ENCODE data around the gene FAM229A.
A peak's percentile ranks its signal among the peaks of the same experiment; 100 is the strongest.

FAM229A gene

DNA sequence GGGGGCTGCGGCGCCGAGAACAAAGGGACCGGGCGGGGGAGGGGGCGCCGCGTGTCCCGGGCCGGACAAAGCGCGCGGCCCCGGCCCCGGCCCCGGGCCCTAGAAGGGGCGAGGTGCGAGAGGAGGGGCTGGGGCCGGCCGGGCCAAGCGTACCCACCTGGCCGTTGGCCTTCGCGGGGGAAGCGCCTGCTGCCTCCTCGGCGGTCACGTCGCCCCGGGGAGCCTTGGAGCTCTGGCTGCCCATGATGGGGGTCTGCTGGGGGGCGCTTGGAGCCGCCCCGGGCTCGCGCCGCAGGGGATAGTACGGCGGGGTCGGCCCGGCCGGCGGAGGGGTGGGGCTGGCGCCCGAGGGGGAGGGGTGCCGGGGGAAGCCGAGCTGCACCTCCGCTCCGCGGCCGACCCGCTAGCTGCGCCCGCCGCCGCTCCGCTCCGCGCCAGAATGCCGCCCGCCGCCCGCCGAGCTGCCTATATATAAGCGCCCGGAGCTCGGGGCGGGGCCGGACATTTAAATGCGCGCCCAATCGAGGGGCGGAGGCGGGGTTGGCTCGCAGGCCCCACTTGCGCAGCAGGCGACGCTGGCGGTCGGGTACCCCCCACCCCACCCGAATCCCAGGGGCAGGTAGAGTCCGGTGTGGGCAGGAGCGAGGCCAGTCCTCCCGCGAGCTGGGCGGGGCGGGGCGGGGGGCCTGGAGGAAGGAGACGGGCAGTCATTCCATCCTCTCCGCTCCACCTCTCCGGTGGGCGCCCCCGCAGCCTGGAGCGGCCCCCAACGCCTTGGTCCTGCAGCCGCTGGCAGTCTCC is 26.3 kb downstream of the FAM229A start, which contains the start of gene MARCKSL1:
Gene MARCKSL1 (minus strand): TSS at position 444 of the 801 bp plus-strand sequence. CDS start 200 bp downstream, at position 244.
- intact Hi-C loops (cut with micrococcal nuclease): loop anchor here (1.0 kb wide), 1 partner anchor 36 kb away; no protein-coding TSS in a partner anchor
- Mint-ChIP-seq H3K4me3 (peak within 1 kb of the TSS; percentile 73), H3K9me3 (no peaks in the 10 kb centered on the region), H3K27me3 (peaks cover 5% of the 10 kb centered on the region), H3K36me3 (ENCODE audit: low read depth) (peaks cover 32% of the 10 kb centered on the region), H3K27ac (peak within 1 kb of the TSS; percentile 80), H3K4me1 (ENCODE audit: low read depth) (peaks cover 64% of the 10 kb centered on the region)

DNA sequence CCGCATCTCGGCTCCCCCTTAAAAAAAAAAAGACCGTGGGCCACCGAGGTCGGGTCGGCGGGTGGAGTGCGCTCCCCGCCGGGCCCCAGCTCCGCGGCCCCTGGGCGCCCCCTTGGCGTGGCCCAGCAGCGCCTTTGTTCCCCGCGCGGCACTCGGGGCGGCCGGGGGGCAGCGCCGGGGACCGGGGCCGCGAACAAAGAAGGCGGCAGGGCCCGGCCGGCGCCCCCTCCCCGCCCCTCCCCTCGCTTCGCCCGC is 26.8 kb downstream of the FAM229A start:
- intact Hi-C loops (cut with micrococcal nuclease): loop anchor here (1.0 kb wide), 1 partner anchor 37 kb away; no protein-coding TSS in a partner anchor
- peaks cover 5% of the 10 kb centered on the region for H3K27me3 Mint-ChIP-seq
- H3K4me1 Mint-ChIP-seq (ENCODE audit: low read depth): peaks cover 62% of the 10 kb centered on the region
- H3K9me3 Mint-ChIP-seq: no peaks in the 10 kb centered on the region
- no peak overlapping the region for H3K27ac Mint-ChIP-seq
- H3K4me3 Mint-ChIP-seq: peak overlapping the region; percentile 73
- peaks cover 37% of the 10 kb centered on the region for H3K36me3 Mint-ChIP-seq (ENCODE audit: low read depth)

DNA sequence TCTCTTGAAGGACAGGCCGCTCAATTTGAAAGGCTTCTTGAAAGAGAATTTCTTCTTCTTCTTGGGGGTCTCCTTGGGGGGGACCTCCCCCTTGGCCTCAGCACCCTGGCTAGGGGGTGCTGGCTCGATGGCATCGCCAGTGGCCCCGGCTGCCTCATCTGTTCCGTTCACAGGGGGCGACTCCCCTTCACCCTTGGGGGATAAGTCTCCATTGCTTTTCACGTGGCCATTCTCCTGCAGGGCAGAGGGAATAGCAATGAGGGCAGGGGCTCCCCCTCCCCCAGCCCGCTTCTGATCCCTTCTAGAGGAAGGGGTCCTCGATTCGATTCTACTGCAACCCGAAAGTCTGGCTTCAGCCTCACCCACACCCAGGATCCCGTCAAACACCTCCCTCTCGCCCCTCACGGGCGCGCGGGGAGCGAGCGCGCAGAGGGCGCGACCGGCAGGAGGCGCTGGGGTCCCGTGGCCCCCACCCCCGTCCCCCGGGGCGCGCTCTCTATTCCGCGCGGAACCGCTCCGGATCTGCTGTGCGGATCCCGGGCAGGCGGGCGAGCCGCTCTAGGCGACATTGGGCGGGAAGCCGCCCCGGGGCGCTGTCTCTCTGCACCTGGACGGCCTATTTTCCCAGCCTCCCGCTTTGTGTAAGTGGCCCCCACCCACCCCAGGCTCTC is 27.3 kb downstream of the FAM229A start:
- Mint-ChIP-seq H3K36me3 (ENCODE audit: low read depth) (peaks cover 42% of the 10 kb centered on the region), H3K27ac (peak overlapping the region; percentile 30), H3K4me1 (ENCODE audit: low read depth) (peaks cover 58% of the 10 kb centered on the region), H3K27me3 (peaks cover 5% of the 10 kb centered on the region), H3K9me3 (no peaks in the 10 kb centered on the region), H3K4me3 (peak overlapping the region; percentile 73)
- intact Hi-C loops (cut with micrococcal nuclease): loop anchor here (1.0 kb wide), 1 partner anchor 37 kb away; no protein-coding TSS in a partner anchor

GRCh38 chr1:32334274-32334861 is 27.9 kb downstream of the FAM229A start:
- intact Hi-C loops (cut with micrococcal nuclease): no loop called here
- peak overlapping the region; percentile 73 for H3K4me3 Mint-ChIP-seq
- peak overlapping the region; percentile 30 for H3K27ac Mint-ChIP-seq

GRCh38 chr1:32333251-32333963 is 28.9 kb downstream of the FAM229A start:
- Mint-ChIP-seq H3K9me3 (no peaks in the 10 kb centered on the region), H3K36me3 (ENCODE audit: low read depth) (peaks cover 58% of the 10 kb centered on the region), H3K4me3 (no peak overlapping the region), H3K27me3 (peaks cover 5% of the 10 kb centered on the region), H3K27ac (no peak overlapping the region), H3K4me1 (ENCODE audit: low read depth) (peaks cover 42% of the 10 kb centered on the region)
- intact Hi-C loops (cut with micrococcal nuclease): no loop called here

More at GRCh38 chr1:32334274-32334861, 27.9 kb downstream of the FAM229A start:
- H3K4me1 Mint-ChIP-seq (ENCODE audit: low read depth): peaks cover 51% of the 10 kb centered on the region
- H3K9me3 Mint-ChIP-seq: no peaks in the 10 kb centered on the region
- H3K36me3 Mint-ChIP-seq (ENCODE audit: low read depth): peaks cover 48% of the 10 kb centered on the region
- H3K27me3 Mint-ChIP-seq: peaks cover 5% of the 10 kb centered on the region

DNA sequence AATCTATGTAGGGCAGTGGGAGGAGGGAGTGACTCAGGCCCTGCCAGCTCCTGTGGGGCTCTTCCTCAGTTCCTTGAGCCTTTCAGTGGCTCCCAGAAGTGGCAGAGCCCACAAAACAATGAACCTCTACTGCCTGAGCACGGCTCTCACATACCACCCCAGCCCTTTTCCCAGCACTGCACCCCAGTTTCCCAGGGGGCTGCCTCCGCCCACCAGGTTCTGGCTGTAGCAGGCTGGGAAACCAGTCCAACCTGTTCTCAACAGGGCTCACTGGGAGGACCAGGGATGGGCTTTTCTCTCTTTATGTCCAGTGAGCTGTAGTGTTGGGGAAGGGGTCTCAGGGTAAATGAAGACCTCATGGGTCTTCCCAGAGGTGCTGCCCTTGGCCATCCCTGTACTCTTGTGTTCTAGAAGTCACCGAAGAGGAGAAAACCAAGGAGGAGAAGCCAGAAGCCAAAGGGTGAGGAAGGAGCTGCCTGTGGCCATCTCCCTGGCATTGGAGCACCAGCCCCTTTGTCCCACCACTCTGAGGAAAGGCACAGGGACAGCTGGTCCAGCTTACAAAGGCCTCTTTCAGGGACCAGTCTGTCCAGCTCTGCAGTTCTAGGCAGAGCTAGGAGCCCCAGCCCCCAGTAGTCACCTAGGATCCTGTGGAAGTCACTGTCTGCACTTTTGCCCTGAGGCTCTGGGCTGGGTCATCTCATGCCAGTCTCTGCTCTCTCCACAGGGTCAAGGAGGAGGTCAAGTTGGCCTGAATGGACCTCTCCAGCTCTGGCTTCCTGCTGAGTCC is 29.8 kb downstream of the FAM229A start:
- H3K27me3 Mint-ChIP-seq: peaks cover 5% of the 10 kb centered on the region
- intact Hi-C loops (cut with micrococcal nuclease): no loop called here
- H3K4me1 Mint-ChIP-seq (ENCODE audit: low read depth): peaks cover 33% of the 10 kb centered on the region
- no peak overlapping the region for H3K4me3 Mint-ChIP-seq
- no peak overlapping the region for H3K27ac Mint-ChIP-seq
- H3K9me3 Mint-ChIP-seq: no peaks in the 10 kb centered on the region
- peaks cover 67% of the 10 kb centered on the region for H3K36me3 Mint-ChIP-seq (ENCODE audit: low read depth)

DNA sequence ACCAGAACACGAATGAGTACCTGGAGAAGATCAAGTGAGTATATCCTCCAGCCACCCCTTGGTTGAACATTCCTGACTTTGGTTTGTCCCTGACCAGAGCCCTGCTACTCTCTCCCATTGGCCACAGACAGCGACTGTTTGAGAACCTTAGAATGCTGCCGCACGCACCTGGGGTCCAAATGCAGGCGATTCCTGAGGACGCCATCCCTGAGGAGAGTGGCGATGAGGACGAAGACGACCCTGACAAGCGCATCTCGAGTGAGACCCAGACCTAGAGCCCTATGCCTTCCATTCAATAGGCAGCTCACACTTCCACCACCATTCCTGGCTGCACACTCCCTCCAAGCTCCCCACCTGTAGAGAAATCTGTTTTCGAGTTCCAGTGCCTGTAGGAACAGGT is 30.7 kb downstream of the FAM229A start:
- no peak overlapping the region for H3K27ac Mint-ChIP-seq
- peaks cover 5% of the 10 kb centered on the region for H3K27me3 Mint-ChIP-seq
- peaks cover 23% of the 10 kb centered on the region for H3K4me1 Mint-ChIP-seq (ENCODE audit: low read depth)
- H3K36me3 Mint-ChIP-seq (ENCODE audit: low read depth): peaks cover 75% of the 10 kb centered on the region
- intact Hi-C loops (cut with micrococcal nuclease): no loop called here
- no peaks in the 10 kb centered on the region for H3K9me3 Mint-ChIP-seq
- H3K4me3 Mint-ChIP-seq: no peak overlapping the region

DNA sequence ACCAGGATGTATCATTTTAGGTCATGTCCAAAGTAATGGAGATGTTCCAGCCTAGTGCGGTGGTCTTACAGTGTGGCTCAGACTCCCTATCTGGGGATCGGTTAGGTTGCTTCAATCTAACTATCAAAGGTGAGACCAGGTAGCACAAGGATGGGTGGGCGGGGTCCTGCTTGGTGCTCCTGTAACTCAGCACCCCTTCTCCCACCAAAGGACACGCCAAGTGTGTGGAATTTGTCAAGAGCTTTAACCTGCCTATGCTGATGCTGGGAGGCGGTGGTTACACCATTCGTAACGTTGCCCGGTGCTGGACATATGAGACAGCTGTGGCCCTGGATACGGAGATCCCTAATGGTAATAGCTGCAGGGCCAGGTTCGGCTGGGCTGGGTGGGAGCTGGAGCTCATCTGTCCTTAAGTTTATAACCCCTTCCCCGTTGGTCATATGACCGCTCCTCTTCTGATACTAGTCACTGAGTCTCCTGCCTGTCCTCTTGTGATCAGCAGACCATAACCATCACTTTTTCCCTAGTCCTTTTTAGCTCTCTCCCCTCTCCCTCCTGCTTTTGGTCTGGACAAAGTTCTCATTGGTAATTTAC is 31.6 kb downstream of the FAM229A start:
- peaks cover 5% of the 10 kb centered on the region for H3K27me3 Mint-ChIP-seq
- no peak overlapping the region for H3K27ac Mint-ChIP-seq
- H3K36me3 Mint-ChIP-seq (ENCODE audit: low read depth): peaks cover 84% of the 10 kb centered on the region
- intact Hi-C loops (cut with micrococcal nuclease): no loop called here
- H3K4me3 Mint-ChIP-seq: no peak overlapping the region
- H3K4me1 Mint-ChIP-seq (ENCODE audit: low read depth): peaks cover 19% of the 10 kb centered on the region
- no peaks in the 10 kb centered on the region for H3K9me3 Mint-ChIP-seq

GRCh38 chr1:32329931-32330466 is 32.3 kb downstream of the FAM229A start:
- Mint-ChIP-seq H3K27me3 (peaks cover 4% of the 10 kb centered on the region), H3K27ac (no peak overlapping the region), H3K4me3 (no peak overlapping the region), H3K4me1 (ENCODE audit: low read depth) (peaks cover 17% of the 10 kb centered on the region), H3K9me3 (no peaks in the 10 kb centered on the region), H3K36me3 (ENCODE audit: low read depth) (peaks cover 91% of the 10 kb centered on the region)
- intact Hi-C loops (cut with micrococcal nuclease): no loop called here

DNA sequence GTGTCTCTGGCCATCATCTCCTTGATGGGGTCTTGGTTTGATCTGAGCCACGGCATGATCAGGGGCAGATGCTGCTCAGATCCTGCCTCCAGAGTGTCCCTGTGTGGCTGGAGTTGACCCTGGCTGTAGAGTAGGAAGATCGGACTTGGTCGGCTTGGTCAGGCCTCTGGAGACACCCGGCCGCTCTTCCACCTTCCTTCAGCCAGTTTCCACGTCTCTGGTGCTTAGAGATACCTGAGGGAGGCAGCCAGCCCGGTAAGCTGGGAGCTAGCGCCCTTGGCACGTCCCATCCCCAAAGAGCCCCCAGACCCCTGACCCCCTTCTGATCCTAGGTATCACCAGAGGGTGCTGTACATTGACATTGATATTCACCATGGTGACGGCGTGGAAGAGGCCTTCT is 35.1 kb downstream of the FAM229A start:
- no peaks in the 10 kb centered on the region for H3K9me3 Mint-ChIP-seq
- peaks cover 99% of the 10 kb centered on the region for H3K36me3 Mint-ChIP-seq (ENCODE audit: low read depth)
- H3K27ac Mint-ChIP-seq: no peak overlapping the region
- intact Hi-C loops (cut with micrococcal nuclease): no loop called here
- no peaks in the 10 kb centered on the region for H3K27me3 Mint-ChIP-seq
- no peak overlapping the region for H3K4me3 Mint-ChIP-seq
- H3K4me1 Mint-ChIP-seq (ENCODE audit: low read depth): peaks cover under 1% of the 10 kb centered on the region

GRCh38 chr1:32321712-32322291 is 40.5 kb downstream of the FAM229A start:
- H3K27me3 Mint-ChIP-seq: no peaks in the 10 kb centered on the region
- peaks cover 13% of the 10 kb centered on the region for H3K4me1 Mint-ChIP-seq (ENCODE audit: low read depth)

DNA sequence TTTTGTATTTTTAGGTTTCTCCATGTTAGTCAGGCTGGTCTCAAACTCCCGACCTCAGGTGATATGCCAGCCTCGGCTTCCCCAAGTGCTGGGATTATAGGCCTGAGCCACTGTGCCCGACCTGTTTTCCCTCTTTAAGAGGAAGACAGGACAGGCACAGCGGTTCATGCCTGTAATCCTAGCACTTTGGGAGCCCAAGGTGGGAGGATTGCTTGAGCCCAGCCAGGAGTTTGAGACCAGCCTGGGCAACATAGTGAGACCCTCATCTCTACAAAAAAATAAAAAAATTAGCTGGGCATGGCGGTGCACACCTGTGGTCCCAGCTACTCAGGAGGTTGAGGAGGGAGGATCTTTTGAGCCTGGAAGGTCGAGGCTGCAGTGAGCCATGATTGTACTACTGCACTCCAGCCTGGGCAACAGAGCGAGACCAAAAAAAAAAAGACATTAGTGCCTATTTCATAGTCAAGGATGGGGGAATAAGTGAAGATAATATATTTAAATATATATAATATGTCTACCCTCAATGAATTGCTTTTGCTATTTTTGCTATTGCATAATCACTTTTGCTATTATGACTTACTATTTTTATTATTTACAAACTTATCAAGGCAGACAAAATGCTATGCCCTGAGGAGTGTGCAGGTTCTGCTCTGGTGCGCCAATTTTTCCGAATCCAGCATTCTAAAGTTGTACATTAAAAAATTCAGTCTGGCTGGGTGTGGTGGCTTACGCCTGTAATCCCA is 44.0 kb downstream of the FAM229A start:
- intact Hi-C loops (cut with micrococcal nuclease): no loop called here
- Mint-ChIP-seq H3K4me3 (no peak overlapping the region), H3K4me1 (ENCODE audit: low read depth) (peaks cover 26% of the 10 kb centered on the region), H3K27ac (peak overlapping the region; percentile 28), H3K27me3 (no peaks in the 10 kb centered on the region), H3K36me3 (ENCODE audit: low read depth) (peaks cover 71% of the 10 kb centered on the region), H3K9me3 (no peaks in the 10 kb centered on the region)

More at GRCh38 chr1:32321712-32322291, 40.5 kb downstream of the FAM229A start:
- Mint-ChIP-seq H3K9me3 (no peaks in the 10 kb centered on the region), H3K4me3 (no peak overlapping the region), H3K36me3 (ENCODE audit: low read depth) (peaks cover 87% of the 10 kb centered on the region), H3K27ac (no peak overlapping the region)
- intact Hi-C loops (cut with micrococcal nuclease): no loop called here

Data from dendritic cell treated with granulocyte-macrophage colony-stimulating factor and Interleukin-4, amounts not matched to agents 40 ng/mL and 50 ng/mL, for 4 days (primary cell).